ENCODE measurements around the gene RTN3. TPM values are rescaled to one million over a fixed set of nuclear protein-coding genes. Genes with fewer than 3 reads are reported as not detected.
A peak's percentile ranks its signal among the peaks of the same experiment; 100 is the strongest.

RTN3 gene
- total RNA-seq, 1 donor from 2014 or later: 45.0 TPM

DNA sequence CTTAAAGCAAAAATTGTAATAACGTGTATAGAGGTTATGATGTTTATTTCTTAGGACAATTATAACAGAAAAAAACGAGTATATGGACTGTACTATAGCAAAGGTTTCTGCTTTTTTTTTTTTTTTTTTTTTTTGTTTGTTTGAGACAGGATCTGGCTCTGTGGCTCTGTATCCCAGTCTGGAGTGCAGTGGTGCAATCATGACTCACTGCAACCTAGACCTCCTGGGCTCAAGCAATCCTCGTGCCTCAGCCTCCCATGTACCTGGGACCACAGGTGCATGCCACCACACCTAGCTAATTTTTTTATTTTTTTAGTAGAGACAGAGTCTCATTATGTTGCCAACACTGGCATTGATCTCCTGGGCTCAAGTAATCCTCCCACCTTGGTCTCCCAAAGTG, 48.0 kb downstream of the RTN3 start:
- no peaks in the 10 kb centered on the region for H3K9me3 ChIP-seq (replicated peaks)
- no peaks in the 10 kb centered on the region for H3K4me1 ChIP-seq
- TF ChIP-seq, protein P1, sequence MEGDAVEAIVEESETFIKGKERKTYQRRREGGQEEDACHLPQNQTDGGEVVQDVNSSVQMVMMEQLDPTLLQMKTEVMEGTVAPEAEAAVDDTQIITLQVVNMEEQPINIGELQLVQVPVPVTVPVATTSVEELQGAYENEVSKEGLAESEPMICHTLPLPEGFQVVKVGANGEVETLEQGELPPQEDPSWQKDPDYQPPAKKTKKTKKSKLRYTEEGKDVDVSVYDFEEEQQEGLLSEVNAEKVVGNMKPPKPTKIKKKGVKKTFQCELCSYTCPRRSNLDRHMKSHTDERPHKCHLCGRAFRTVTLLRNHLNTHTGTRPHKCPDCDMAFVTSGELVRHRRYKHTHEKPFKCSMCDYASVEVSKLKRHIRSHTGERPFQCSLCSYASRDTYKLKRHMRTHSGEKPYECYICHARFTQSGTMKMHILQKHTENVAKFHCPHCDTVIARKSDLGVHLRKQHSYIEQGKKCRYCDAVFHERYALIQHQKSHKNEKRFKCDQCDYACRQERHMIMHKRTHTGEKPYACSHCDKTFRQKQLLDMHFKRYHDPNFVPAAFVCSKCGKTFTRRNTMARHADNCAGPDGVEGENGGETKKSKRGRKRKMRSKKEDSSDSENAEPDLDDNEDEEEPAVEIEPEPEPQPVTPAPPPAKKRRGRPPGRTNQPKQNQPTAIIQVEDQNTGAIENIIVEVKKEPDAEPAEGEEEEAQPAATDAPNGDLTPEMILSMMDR (IDR thresholded peaks at IDR 0.05; ENCODE audit: borderline replicate concordance): no peak
- H3K27ac ChIP-seq (replicated peaks): no peak overlapping the region
- no peak for DNase-seq
- H3K4me3 ChIP-seq: no peak overlapping the region
- intact Hi-C loops (cut with micrococcal nuclease): no loop called here
- no peaks in the 10 kb centered on the region for H3K27me3 ChIP-seq (ENCODE audit: low read depth)
- no peaks in the 10 kb centered on the region for H3K36me3 ChIP-seq

DNA sequence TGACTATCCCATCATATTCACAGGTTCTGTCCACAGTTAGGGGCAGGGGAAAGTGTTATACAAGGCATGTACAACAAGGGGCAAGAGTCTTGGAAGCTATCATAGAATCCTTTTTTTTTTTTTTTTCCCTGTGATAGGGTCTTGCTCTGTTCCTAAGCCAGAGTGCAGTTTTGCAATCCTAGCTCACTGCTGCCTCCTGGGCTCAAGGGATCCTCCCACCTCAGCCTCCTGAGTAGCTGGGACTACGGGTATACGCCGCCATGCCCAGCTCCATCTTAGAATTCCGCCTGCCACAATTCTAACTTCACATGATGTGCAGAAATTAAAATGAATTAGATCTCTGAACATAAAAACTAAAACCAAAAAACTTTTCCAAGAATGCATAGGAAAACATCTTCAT, 55.6 kb downstream of the RTN3 start:
- intact Hi-C loops (cut with micrococcal nuclease): loop anchor here (10.0 kb wide), 1 partner anchor 262 kb away; no protein-coding TSS in a partner anchor
- DNase-seq: no peak
- no peaks in the 10 kb centered on the region for H3K27me3 ChIP-seq (ENCODE audit: low read depth)
- no peak overlapping the region for H3K4me3 ChIP-seq
- H3K27ac ChIP-seq (replicated peaks): no peak overlapping the region
- H3K36me3 ChIP-seq: no peaks in the 10 kb centered on the region
- H3K9me3 ChIP-seq (replicated peaks): no peaks in the 10 kb centered on the region
- TF ChIP-seq, protein P1 (IDR thresholded peaks at IDR 0.05; ENCODE audit: borderline replicate concordance): no peak
- no peaks in the 10 kb centered on the region for H3K4me1 ChIP-seq

DNA sequence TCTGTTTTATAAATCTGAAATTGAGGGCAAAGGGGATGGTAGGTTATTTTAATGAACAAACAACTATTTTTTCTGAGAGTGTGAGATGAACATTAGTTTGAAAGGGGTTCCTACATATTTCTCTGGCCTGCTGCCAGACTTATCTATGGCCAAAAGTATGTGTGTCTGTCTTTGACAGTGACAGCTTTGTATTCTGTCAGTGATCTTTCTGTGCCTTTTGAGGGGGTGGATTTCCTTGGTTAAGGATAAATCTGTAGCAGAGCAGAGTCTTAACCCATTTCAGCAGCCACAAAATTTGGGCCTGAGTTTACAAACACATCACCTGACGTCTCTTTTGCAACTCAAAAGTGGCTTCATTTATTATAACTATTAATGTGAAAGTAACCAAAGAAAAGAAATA, 56.4 kb downstream of the RTN3 start:
- Histone ChIP-seq H3K9me3 (replicated peaks) (no peaks in the 10 kb centered on the region), H3K4me1 (no peaks in the 10 kb centered on the region), H3K27ac (replicated peaks) (no peak overlapping the region), H3K4me3 (no peak overlapping the region), H3K27me3 (ENCODE audit: low read depth) (no peaks in the 10 kb centered on the region), H3K36me3 (no peaks in the 10 kb centered on the region)
- DNase-seq: no peak
- TF ChIP-seq, protein P1 (IDR thresholded peaks at IDR 0.05; ENCODE audit: borderline replicate concordance): no peak
- intact Hi-C loops (cut with micrococcal nuclease): loop anchor here (10.0 kb wide), 1 partner anchor 263 kb away; no protein-coding TSS in a partner anchor

DNA sequence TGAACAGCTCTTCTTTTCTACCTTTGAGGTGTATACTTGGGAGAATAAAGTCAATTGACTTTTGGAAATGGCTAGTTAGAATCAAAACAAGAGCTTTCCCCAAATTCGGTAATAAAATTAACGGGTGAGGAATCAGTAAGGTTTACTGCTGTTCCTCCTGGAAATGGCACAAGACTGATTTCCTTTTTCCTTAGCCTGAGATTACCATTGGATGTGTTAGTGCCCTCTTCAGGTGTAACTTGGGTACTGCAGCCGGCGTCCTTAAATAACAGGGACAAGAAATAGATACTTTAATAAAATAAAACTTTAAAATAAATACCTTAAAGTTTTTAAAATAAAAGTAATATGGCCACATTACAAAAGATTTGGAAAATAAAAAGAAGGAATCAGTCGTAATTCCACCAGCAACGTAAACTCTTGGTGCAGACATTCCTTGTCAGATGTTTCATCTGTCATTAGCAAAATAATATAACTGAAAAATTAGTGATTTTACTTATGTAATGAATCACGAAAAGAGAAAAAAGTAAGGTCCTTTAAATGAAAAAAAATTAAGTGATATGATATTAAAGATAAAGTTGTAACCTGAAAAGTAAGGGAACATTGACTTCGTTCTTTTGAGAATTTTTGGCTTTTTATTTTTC, 57.5 kb downstream of the RTN3 start:
- Histone ChIP-seq H3K36me3 (no peaks in the 10 kb centered on the region), H3K27ac (replicated peaks) (no peak overlapping the region), H3K4me1 (no peaks in the 10 kb centered on the region), H3K4me3 (no peak overlapping the region), H3K9me3 (replicated peaks) (no peaks in the 10 kb centered on the region), H3K27me3 (ENCODE audit: low read depth) (no peaks in the 10 kb centered on the region)
- intact Hi-C loops (cut with micrococcal nuclease): loop anchor here (10.0 kb wide), 1 partner anchor 264 kb away; no protein-coding TSS in a partner anchor
- TF ChIP-seq, protein P1 (IDR thresholded peaks at IDR 0.05; ENCODE audit: borderline replicate concordance): peak; percentile 99
- peak; percentile 63 for DNase-seq

DNA sequence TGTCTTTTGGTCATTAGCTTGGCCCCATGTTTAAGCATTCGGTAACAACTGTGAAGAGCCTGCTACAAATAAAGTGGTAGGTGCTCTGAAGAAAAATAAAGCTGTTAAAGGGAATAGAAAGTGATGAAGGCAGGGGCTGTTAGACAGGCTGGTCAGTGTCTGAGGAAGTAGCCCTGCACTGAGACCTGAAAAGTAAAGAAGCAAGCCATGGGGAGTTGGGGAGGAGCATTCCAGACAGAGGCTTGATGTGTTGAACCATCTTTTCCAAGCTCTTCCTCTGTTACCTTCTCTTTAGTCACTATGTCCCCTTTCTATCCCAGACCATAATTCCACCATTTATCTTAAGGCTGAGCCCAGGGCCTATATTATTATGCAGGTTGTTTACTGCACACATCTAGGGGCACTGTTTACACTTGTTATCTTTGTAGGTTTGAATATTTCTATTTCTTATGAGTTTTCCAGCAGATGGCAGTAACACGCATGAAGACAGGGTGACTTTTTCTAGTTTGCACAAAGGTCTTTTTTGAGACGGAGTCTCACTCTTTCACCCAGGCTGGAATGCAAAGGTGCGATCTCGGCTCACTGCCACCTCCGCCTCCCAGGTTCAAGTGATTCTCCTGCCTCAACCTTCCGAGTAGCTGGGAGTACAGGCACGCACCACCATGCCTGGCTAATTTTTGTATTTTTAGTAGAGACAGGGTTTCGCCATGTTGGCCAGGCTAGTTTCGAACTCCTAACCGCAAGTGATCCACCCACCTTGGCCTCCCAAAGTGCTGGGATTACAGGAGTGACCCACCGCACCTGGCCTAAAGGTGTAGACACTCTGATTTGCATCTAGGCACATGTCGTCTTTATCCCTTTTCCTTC, 64.2 kb downstream of the RTN3 start:
- TF ChIP-seq, protein P1 (IDR thresholded peaks at IDR 0.05; ENCODE audit: borderline replicate concordance): peak; percentile 32
- Histone ChIP-seq H3K27ac (replicated peaks) (no peak overlapping the region), H3K36me3 (peaks cover 7% of the 10 kb centered on the region), H3K27me3 (ENCODE audit: low read depth) (no peaks in the 10 kb centered on the region), H3K9me3 (replicated peaks) (no peaks in the 10 kb centered on the region), H3K4me1 (no peaks in the 10 kb centered on the region), H3K4me3 (no peak overlapping the region)
- intact Hi-C loops (cut with micrococcal nuclease): no loop called here
- DNase-seq: no peak

Data from left ventricle myocardium inferior (tissue), 1 donor.